Left ventricle myocardium inferior (tissue), 1 donor: ENCODE data around the gene EPC1. TPM values are rescaled to one million over a fixed set of nuclear protein-coding genes. Genes with fewer than 3 reads are reported as not detected.
A peak's percentile ranks its signal among the peaks of the same experiment; 100 is the strongest.

Source experiments
- DNase-seq: peaks from one replicate; pipeline ENCODE4 v3.0.0-alpha.2; 2020
- H3K27ac ChIP-seq: fragments of 200-600 bp; replicated peaks from 2 replicates; pipeline ENCODE4 v1.8.0; 2021
- H3K27me3 ChIP-seq: fragments of 200-600 bp; 2 replicates; pipeline ENCODE4 v1.8.0; 2021; ENCODE audit warnings: low read depth
- H3K36me3 ChIP-seq: fragments of 200-600 bp; 2 replicates; pipeline ENCODE4 v1.8.0; 2021
- H3K4me1 ChIP-seq: fragments of 200-600 bp; 2 replicates; pipeline ENCODE4 v1.8.0; 2021
- H3K4me3 ChIP-seq: fragments of 200-600 bp; 2 replicates; pipeline ENCODE4 v1.8.0; 2021; ENCODE audit warnings: mild to moderate bottlenecking, moderate library complexity
- H3K9me3 ChIP-seq: fragments of 200-600 bp; replicated peaks from 2 replicates; pipeline ENCODE4 v1.8.0; 2021
- intact Hi-C: fragments of 100-400 bp; cut with micrococcal nuclease; formaldehyde crosslinking; loops from one replicate; pipeline ENCODE4 v1.11.0; 2022
- total RNA-seq: library from RNA; stranded (reverse); fragmentation: NEBNext Ultra II Directional; extraction: Animal tissue kit (Norgen Biotek cat#: 25700); gene quantifications from one replicate; pipeline ENCODE4 v1.2.1, GENCODE V29; 2021
- TF ChIP-seq, protein P1 (sequence below): fragments of 200-600 bp; IDR thresholded peaks from 2 replicates; pipeline ENCODE4 v1.8.0; 2021; ENCODE audit warnings: antibody characterized with exemption, mild to moderate bottlenecking, borderline replicate concordance
- donor health status: DM: no; HTN: yes; CAD: no; lungs with severe emphysema.

The EPC1 gene
- total RNA-seq, 1 donor from 2014 or later, result 17.0 TPM

- Histone ChIP-seq H3K4me1 (peaks cover 98% of the 10 kb centered on the region), H3K27ac (peak overlapping the region; percentile 52), H3K27me3 (no peaks in the 10 kb centered on the region), H3K36me3 (no peaks in the 10 kb centered on the region), H3K4me3 (no peak overlapping the region), H3K9me3 (no peaks in the 10 kb centered on the region)
- TF ChIP-seq, protein P1, sequence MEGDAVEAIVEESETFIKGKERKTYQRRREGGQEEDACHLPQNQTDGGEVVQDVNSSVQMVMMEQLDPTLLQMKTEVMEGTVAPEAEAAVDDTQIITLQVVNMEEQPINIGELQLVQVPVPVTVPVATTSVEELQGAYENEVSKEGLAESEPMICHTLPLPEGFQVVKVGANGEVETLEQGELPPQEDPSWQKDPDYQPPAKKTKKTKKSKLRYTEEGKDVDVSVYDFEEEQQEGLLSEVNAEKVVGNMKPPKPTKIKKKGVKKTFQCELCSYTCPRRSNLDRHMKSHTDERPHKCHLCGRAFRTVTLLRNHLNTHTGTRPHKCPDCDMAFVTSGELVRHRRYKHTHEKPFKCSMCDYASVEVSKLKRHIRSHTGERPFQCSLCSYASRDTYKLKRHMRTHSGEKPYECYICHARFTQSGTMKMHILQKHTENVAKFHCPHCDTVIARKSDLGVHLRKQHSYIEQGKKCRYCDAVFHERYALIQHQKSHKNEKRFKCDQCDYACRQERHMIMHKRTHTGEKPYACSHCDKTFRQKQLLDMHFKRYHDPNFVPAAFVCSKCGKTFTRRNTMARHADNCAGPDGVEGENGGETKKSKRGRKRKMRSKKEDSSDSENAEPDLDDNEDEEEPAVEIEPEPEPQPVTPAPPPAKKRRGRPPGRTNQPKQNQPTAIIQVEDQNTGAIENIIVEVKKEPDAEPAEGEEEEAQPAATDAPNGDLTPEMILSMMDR, result no peak
- DNase-seq, result no peak
- intact Hi-C loops, result no loop called here
Measured at GRCh38 chr10:32331606-32332005, 15.4 kb downstream of the EPC1 start.

DNA sequence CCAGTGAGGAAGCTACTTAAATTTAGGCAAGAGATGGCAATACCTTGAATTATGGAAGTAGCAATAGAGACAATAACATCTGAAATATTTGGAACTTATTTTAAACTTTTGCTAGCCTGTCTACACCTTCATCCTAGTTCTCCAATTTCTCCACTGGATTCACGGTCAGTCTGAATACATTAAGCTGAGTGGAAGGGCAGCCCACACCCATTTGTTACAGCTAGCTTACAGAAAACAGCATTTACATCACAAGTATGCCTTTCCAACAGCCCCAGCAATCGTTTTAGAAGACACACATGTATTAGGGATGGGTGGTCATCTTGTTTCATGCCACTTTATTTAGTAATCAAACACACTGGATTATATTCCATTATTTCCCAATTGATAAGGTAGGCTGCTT lies 16.7 kb downstream of the EPC1 start:
- TF ChIP-seq, protein P1, result no peak
- Histone ChIP-seq H3K36me3 (no peaks in the 10 kb centered on the region), H3K27ac (peak overlapping the region; percentile 29), H3K27me3 (no peaks in the 10 kb centered on the region), H3K9me3 (no peaks in the 10 kb centered on the region), H3K4me1 (peaks cover 100% of the 10 kb centered on the region), H3K4me3 (no peak overlapping the region)
- no peak for DNase-seq
- intact Hi-C loops, result no loop called here

- no peaks in the 10 kb centered on the region for H3K9me3 ChIP-seq
- H3K36me3 ChIP-seq, result no peaks in the 10 kb centered on the region
- TF ChIP-seq, protein P1, result no peak
- peak overlapping the region; percentile 29 for H3K27ac ChIP-seq
- no peak overlapping the region for H3K4me3 ChIP-seq
- no peaks in the 10 kb centered on the region for H3K27me3 ChIP-seq
- intact Hi-C loops, result no loop called here
- no peak for DNase-seq
- peaks cover 100% of the 10 kb centered on the region for H3K4me1 ChIP-seq
Measured at GRCh38 chr10:32329061-32329460, 17.9 kb downstream of the EPC1 start.

DNA sequence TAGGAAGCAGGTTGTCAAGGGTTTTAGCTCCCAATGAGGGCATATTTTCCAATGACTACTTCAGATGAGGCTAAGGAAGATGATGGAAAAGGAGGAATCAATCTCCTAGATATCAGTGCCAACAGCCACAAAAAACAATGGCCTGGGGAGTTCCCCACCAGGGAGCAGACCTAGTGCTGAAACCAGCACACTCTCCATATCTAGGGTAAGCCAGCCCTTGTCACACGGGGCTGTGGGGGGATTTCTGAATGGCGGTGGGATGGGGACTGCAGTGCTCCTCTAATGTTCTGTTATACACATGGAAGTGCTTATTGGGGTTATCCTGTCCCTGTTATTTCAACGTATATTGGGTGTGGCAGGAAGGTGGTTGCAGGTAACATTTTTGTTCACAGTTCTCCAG lies 18.5 kb downstream of the EPC1 start:
- Histone ChIP-seq H3K9me3 (no peaks in the 10 kb centered on the region), H3K4me1 (peaks cover 100% of the 10 kb centered on the region), H3K27me3 (no peaks in the 10 kb centered on the region), H3K4me3 (no peak overlapping the region), H3K36me3 (no peaks in the 10 kb centered on the region), H3K27ac (peak overlapping the region; percentile 29)
- TF ChIP-seq, protein P1, result no peak
- no peak for DNase-seq
- intact Hi-C loops, result no loop called here

DNA sequence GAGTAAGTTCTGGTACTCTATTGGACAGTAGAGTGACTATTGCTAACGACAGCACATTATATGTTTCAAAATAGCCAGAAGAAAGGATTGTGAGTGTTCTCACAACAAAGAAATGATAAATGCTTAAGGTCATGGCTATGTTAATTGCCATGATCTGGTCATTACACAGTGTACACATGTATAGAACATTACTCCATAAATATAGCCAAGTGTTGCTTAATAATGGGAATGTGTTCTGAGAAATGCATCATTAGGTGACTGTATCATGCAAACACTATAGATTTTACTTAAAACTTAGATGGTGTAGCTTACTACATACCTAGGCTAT lies 19.6 kb downstream of the EPC1 start:
- H3K9me3 ChIP-seq, result no peaks in the 10 kb centered on the region
- H3K4me3 ChIP-seq, result no peak overlapping the region
- H3K27me3 ChIP-seq, result no peaks in the 10 kb centered on the region
- DNase-seq, result no peak
- H3K36me3 ChIP-seq, result no peaks in the 10 kb centered on the region
- no peak overlapping the region for H3K27ac ChIP-seq
- peaks cover 100% of the 10 kb centered on the region for H3K4me1 ChIP-seq
- intact Hi-C loops, result no loop called here
- TF ChIP-seq, protein P1, result no peak
